HEK293 (cell line): ENCODE results near the gene SLF2.
A peak's percentile ranks its signal among the peaks of the same experiment; 100 is the strongest.

Experiments used
- CTCF ChIA-PET: fragments of 350-600 bp; formaldehyde crosslinking; extraction: SDS; loops from one replicate; lab custom pipeline; 2021; ENCODE audit warnings: antibody characterized with exemption; lab: Yijun Ruan, JAX
- POLR2A ChIA-PET: fragments of 300-600 bp; formaldehyde crosslinking; extraction: SDS; loops from one replicate; lab custom pipeline; 2020; ENCODE audit warnings: antibody characterized with exemption, inconsistent platforms; lab: Yijun Ruan, JAX
- H3K27ac ChIP-seq: fragments of 200-500 bp; sonication (Bioruptor generic); 2 replicates; pipeline ENCODE4 v1.5.1; 2014; ENCODE audit warnings: low read depth, low read length, control low read depth, inconsistent platforms; ENCODE audit errors: extremely low read depth
- H3K36me3 ChIP-seq, 2 experiments: fragments of 200-500 bp in 1 of 2; sonication (Bioruptor generic) in 1 of 2; 1 replicate in 1 of 2; 2 replicates in 1 of 2; pipeline ENCODE4 v1.5.1; 2014 to 2017; ENCODE audit warnings: inconsistent platforms in 2 of 2, low read length in 2 of 2; ENCODE audit not compliant: control insufficient read depth in 2 of 2, insufficient read depth in 1 of 2
- H3K4me1 ChIP-seq: fragments of 200-500 bp; sonication (Bioruptor generic); 2 replicates; pipeline ENCODE4 v1.5.1; 2014; ENCODE audit warnings: mild to moderate bottlenecking, low read length, inconsistent platforms; ENCODE audit not compliant: control insufficient read depth, insufficient read depth
- H3K4me3 ChIP-seq: 2 replicates; pipeline ENCODE4 v1.5.1; 2011; ENCODE audit warnings: low read depth, mild to moderate bottlenecking, control low read depth, low read length, moderate library complexity
- H3K9me3 ChIP-seq: fragments of 200-500 bp; sonication (Bioruptor generic); 2 replicates; pipeline ENCODE4 v1.5.1; 2014; ENCODE audit warnings: low read depth, low read length, inconsistent platforms; ENCODE audit not compliant: control insufficient read depth, insufficient read depth
- GLI4 ChIP-seq: fragments of 450-650 bp; formaldehyde crosslinking; IDR thresholded peaks from 2 replicates; pipeline ENCODE4 v1.5.1; 2016; ENCODE audit warnings: missing biosample characterization, missing genetic modification characterization
- KLF8 ChIP-seq: fragments of 450-650 bp; formaldehyde crosslinking; IDR thresholded peaks from 2 replicates; pipeline ENCODE4 v1.5.1; 2016; ENCODE audit warnings: missing biosample characterization, missing genetic modification characterization
- ZEB2 ChIP-seq: fragments of 450-650 bp; formaldehyde crosslinking; IDR thresholded peaks from 2 replicates; pipeline ENCODE4 v1.5.1; 2016; ENCODE audit warnings: missing biosample characterization, missing genetic modification characterization
- ZFP37 ChIP-seq: fragments of 450-650 bp; formaldehyde crosslinking; IDR thresholded peaks from 2 replicates; pipeline ENCODE4 v1.5.1; 2016; ENCODE audit warnings: missing biosample characterization, missing genetic modification characterization
- ZNF10 ChIP-seq: fragments of 450-650 bp; formaldehyde crosslinking; IDR thresholded peaks from 2 replicates; pipeline ENCODE4 v1.5.1; 2017; ENCODE audit warnings: missing biosample characterization, missing genetic modification characterization
- ZNF133 ChIP-seq: fragments of 450-650 bp; formaldehyde crosslinking; IDR thresholded peaks from 2 replicates; pipeline ENCODE4 v1.5.1; 2016; ENCODE audit warnings: missing biosample characterization, missing genetic modification characterization
- ZNF19 ChIP-seq: fragments of 450-650 bp; formaldehyde crosslinking; IDR thresholded peaks from 2 replicates; pipeline ENCODE4; 2016; ENCODE audit warnings: missing biosample characterization, missing genetic modification characterization, low read depth
- ZNF350 ChIP-seq: fragments of 450-650 bp; formaldehyde crosslinking; IDR thresholded peaks from 2 replicates; pipeline ENCODE4 v1.5.0; 2017; ENCODE audit warnings: missing biosample characterization, mild to moderate bottlenecking, missing genetic modification characterization
- ZNF404 ChIP-seq: fragments of 450-650 bp; formaldehyde crosslinking; IDR thresholded peaks from 2 replicates; pipeline ENCODE4 v1.5.1; 2017; ENCODE audit warnings: missing biosample characterization, missing genetic modification characterization
- ZNF544 ChIP-seq: fragments of 450-650 bp; formaldehyde crosslinking; IDR thresholded peaks from 2 replicates; pipeline ENCODE4 v1.5.0; 2017; ENCODE audit warnings: missing biosample characterization, missing genetic modification characterization
- ZNF585B ChIP-seq: fragments of 450-650 bp; formaldehyde crosslinking; IDR thresholded peaks from 2 replicates; pipeline ENCODE4 v1.5.1; 2016; ENCODE audit warnings: missing biosample characterization, missing genetic modification characterization
- ZNF654 ChIP-seq: fragments of 450-650 bp; formaldehyde crosslinking; IDR thresholded peaks from 2 replicates; pipeline ENCODE4 v1.5.1; 2016; ENCODE audit warnings: low read depth, missing biosample characterization, missing genetic modification characterization
- TF ChIP-seq, protein P1 (sequence below): fragments of 450-650 bp; formaldehyde crosslinking; IDR thresholded peaks from 2 replicates; pipeline ENCODE4 v1.5.1; 2016; ENCODE audit warnings: missing biosample characterization, missing genetic modification characterization
- TF ChIP-seq, protein P2 (sequence below): sonication (generic); formaldehyde crosslinking; IDR thresholded peaks from 2 replicates; pipeline ENCODE4 v1.8.1; 2022; ENCODE audit warnings: mild to moderate bottlenecking, moderate library complexity, missing genetic modification reagents
- TF ChIP-seq, protein P3 (sequence below): fragments of 450-650 bp; formaldehyde crosslinking; IDR thresholded peaks from 2 replicates; pipeline ENCODE4 v1.5.1; 2017; ENCODE audit warnings: missing biosample characterization, mild to moderate bottlenecking, missing genetic modification characterization, moderate library complexity

SLF2 gene

DNA sequence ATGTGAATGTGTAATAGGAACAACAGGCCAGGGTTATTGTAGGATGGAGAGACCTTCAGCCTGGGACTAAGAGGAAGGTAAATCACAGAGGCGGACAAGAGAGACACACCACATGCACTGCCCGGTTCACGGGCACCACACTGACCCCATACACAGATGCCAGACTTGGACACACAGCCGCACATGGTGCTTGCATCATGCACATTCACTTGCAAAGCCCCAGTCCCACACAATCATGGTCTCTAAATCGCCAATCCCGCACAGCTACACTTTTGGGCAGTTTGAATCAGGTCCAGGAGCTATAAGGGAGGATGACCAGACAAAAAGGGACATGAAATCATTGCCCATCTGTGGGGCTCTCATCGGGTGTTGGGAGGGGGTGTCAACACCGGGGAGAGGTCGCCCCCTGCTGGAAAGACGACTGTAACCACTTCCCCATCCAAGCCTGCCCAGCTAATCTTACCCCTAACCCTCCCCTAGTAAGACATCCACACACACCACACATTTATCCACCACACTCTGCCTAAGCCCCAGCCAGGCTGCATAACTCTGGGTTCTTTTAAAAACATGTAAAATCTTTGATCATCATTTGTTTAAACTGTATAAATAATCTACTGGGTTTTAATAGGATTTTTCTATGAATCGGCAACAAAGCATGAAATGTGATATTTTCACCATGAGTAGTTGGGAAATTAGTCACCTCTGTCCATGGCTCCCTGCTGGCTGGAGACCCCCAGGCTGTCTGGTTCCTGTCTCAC lies 40.5 kb upstream of the SLF2 start (continued):
- TF ChIP-seq, protein P1, sequence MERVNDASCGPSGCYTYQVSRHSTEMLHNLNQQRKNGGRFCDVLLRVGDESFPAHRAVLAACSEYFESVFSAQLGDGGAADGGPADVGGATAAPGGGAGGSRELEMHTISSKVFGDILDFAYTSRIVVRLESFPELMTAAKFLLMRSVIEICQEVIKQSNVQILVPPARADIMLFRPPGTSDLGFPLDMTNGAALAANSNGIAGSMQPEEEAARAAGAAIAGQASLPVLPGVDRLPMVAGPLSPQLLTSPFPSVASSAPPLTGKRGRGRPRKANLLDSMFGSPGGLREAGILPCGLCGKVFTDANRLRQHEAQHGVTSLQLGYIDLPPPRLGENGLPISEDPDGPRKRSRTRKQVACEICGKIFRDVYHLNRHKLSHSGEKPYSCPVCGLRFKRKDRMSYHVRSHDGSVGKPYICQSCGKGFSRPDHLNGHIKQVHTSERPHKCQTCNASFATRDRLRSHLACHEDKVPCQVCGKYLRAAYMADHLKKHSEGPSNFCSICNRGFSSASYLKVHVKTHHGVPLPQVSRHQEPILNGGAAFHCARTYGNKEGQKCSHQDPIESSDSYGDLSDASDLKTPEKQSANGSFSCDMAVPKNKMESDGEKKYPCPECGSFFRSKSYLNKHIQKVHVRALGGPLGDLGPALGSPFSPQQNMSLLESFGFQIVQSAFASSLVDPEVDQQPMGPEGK (tag by site-specific recombination): peak; percentile 64
- TF ChIP-seq ZNF585B (tag by site-specific recombination) (no peak), GLI4 (tag by site-specific recombination) (no peak), ZNF350 (tag by site-specific recombination) (no peak), ZNF10 (tag by site-specific recombination) (0 out of 2 replicates have a peak, but pooled peaks have one; percentile 34)

DNA sequence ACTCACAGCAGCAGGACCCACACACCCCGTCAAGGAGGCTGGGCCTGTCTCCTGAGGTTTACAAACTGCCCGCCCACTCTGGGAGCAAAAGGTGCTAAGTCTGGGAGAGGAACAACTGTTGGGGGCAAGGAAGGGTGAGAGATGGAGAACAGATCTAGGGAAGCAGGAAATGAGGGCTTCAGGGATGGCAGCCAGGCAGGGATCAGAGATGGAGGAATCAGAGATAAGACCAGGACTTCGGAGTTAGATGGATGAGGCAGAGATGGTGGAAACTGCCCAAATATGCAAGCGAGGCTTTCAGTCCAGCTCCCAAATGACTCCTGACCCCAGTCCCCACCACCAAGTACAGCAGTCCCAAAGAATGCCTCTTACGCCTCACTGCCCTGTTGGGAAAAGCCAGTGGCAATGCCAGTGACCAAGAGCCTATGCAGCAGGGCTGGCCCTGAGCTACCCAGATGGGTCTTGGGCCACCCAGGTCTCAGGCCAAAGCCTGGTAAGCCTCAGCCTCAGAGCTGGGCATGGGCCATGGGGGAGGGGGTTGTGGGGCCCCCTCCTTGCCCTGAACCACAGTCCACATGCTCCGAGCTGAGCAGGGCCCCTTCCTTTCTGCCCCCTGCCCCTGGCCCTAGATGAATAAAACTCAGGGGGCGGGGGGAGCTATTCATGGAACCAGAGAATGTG lies 39.5 kb upstream of the SLF2 start:
- ChIA-PET CTCF (interaction anchor here (0.6 to 9.9 kb wide), 12 partner anchors 12 to 391 kb away, joined by 3 to 197 read pairs (median 4); partner anchors contain the start of gene PAX2), POLR2A (no interaction called here)
- TF ChIP-seq ZEB2 (tag by site-specific recombination) (no peak), ZNF19 (no peak), ZNF404 (tag by site-specific recombination) (no peak), ZNF544 (tag by site-specific recombination) (no peak), ZFP37 (tag by site-specific recombination) (no peak), ZNF133 (no peak), KLF8 (tag by site-specific recombination) (no peak), ZNF654 (tag by site-specific recombination) (no peak)
- TF ChIP-seq, protein P2, sequence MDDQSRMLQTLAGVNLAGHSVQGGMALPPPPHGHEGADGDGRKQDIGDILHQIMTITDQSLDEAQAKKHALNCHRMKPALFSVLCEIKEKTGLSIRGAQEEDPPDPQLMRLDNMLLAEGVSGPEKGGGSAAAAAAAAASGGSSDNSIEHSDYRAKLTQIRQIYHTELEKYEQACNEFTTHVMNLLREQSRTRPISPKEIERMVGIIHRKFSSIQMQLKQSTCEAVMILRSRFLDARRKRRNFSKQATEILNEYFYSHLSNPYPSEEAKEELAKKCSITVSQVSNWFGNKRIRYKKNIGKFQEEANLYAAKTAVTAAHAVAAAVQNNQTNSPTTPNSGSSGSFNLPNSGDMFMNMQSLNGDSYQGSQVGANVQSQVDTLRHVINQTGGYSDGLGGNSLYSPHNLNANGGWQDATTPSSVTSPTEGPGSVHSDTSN: no peak
- TF ChIP-seq, protein P1 (tag by site-specific recombination): no peak
- TF ChIP-seq, protein P3, sequence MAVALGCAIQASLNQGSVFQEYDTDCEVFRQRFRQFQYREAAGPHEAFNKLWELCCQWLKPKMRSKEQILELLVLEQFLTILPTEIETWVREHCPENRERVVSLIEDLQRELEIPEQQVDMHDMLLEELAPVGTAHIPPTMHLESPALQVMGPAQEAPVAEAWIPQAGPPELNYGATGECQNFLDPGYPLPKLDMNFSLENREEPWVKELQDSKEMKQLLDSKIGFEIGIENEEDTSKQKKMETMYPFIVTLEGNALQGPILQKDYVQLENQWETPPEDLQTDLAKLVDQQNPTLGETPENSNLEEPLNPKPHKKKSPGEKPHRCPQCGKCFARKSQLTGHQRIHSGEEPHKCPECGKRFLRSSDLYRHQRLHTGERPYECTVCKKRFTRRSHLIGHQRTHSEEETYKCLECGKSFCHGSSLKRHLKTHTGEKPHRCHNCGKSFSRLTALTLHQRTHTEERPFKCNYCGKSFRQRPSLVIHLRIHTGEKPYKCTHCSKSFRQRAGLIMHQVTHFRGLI: no peak
- Histone ChIP-seq H3K9me3 (no peaks in the 10 kb centered on the region), H3K4me3 (no peak overlapping the region), H3K4me1 (no peaks in the 10 kb centered on the region), H3K36me3 (no peaks in the 10 kb centered on the region), H3K27ac (no peak overlapping the region)
